HG03521 (cell line): ENCODE data around the gene CIAPIN1.
A peak's percentile ranks its signal among the peaks of the same experiment; 100 is the strongest.

Experiments used
- ATAC-seq: cut with Tn5 transposase; IDR thresholded peaks from one replicate; pipeline ENCODE4 v1.9.1; 2021; ENCODE audit warnings: mild to moderate bottlenecking, moderate library complexity; ENCODE audit not compliant: unreplicated experiment

Gene CIAPIN1

DNA sequence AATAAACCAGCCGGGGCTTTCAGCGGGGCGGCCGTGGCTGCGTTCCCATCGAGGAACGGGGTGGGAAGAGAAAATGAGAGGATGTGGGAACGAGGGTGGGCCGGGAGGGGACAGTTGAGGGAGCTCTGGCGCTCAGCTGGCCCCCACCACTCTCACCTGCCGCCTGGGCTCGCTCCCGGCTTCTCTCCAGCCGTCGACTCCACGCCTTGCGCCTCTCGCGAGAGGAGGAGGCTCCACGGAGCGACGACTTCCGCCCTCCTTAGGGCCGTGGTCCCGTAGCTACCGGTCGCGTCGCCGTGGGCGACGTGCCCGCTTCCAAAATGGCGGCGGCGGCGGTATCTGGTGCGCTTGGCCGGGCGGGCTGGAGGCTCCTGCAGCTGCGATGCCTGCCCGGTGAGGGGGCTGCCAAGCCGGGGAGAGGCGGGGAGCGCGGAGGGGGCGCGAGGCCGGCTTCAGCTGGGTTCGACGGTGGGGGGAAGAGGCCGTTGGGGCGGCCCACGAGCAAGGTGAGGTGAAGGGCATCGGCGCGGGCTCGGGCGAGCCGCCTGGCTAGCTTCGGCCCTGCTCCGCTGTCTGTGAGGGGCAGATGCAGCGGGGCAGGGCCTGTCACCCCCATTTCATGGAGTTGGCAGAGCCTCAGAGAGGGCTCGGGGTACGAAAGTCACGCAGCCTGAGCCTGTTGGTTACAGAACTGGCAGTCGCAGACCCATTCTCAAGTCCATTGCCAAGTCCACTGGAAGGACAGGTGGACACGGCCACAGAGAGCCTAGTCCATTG lies at the start of gene CIAPIN1, which contains the start of gene COQ9:
Gene CIAPIN1 (minus strand): TSS at position 200 of the 777 bp plus-strand sequence. CDS start 6,457 bp downstream, outside the sequence.
Gene COQ9 (plus strand): TSS at position 294 of the 777 bp plus-strand sequence. CDS start 27 bp downstream, at position 321.
- peak; percentile 97 for ATAC-seq

DNA sequence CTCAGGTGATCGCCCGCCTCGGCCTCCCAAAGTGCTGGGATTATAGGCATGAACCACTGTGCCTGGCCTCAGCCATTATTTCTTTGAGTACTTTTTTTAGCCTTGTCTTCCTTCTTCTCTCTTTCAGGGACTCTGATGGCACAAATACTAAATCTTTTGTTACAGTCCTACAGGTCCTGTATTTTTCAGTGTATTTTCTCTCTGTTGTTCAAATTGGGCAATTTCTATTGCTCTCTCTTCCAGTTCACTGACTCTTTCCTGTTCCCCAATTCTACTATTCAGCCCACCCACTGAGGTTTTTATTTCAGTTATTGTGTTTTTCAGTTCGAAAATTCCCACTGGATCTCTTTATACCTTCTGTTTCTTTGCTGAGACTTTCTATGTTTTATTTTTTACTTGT lies 46.6 kb upstream of the CIAPIN1 start:
- no peak for ATAC-seq

DNA sequence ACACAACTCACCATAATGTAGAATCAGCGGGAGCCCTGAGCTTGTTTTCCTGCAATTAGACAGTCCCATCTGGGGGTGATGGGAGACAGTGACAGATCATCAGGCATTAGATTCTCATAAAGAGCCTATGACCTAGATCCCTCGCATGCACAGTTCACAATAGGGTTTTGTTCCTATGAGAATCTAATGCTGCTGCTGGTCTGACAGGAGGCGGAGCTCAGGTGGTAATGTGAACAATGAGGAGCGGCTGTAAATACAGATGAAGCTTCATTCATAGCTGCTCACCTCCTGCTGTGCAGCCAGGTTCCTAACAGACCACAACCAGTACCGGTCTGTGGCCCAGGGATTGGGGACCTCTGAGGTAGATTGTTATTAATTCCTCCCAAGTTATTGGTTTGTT lies 42.0 kb upstream of the CIAPIN1 start:
- no peak for ATAC-seq

DNA sequence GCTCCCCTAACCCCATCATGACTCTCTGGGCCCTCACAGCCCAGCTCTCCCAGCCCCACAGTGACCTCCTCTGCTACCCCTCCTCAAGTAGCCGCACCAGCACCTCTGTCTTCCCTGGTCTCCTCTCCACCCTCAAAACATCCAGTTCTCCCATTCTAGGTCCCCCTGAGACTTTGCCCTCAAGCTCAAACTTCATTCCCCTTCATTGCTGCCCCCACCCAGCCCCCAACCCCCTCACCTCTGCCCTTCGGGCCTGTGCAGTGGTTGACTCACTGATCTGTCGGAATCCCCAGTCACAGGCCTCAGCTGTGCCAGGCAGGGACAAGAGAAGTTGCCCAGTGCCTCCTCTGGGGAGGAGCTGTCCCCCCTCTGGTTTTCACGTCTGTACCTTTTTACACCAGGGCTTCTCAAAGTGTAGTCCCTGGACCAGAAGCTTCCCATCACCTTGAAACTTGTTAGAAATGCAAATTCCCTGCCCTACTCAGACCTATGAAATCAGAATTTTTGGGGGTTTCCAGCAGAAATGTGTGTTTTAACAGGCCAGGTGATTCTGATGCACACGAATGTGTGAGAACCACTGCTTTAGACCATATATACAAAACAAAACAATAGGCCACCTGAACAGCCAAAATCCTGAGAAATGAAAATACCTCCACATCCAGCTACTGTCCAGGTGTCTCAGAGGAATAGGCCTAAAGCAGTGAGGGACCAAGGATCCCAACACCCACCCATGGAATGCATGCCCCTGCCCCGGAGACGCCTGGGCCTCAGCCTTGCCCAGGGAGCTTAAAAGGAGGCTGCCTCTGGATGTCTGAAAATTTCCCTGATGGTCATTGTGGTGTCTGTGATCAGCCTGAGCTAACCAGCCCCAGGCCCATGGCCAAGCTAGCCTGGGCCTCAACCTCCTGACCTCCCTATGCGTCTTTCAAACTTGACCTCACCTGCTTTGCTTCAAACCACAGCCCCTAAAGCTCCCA lies 40.0 kb upstream of the CIAPIN1 start:
- ATAC-seq = no peak

DNA sequence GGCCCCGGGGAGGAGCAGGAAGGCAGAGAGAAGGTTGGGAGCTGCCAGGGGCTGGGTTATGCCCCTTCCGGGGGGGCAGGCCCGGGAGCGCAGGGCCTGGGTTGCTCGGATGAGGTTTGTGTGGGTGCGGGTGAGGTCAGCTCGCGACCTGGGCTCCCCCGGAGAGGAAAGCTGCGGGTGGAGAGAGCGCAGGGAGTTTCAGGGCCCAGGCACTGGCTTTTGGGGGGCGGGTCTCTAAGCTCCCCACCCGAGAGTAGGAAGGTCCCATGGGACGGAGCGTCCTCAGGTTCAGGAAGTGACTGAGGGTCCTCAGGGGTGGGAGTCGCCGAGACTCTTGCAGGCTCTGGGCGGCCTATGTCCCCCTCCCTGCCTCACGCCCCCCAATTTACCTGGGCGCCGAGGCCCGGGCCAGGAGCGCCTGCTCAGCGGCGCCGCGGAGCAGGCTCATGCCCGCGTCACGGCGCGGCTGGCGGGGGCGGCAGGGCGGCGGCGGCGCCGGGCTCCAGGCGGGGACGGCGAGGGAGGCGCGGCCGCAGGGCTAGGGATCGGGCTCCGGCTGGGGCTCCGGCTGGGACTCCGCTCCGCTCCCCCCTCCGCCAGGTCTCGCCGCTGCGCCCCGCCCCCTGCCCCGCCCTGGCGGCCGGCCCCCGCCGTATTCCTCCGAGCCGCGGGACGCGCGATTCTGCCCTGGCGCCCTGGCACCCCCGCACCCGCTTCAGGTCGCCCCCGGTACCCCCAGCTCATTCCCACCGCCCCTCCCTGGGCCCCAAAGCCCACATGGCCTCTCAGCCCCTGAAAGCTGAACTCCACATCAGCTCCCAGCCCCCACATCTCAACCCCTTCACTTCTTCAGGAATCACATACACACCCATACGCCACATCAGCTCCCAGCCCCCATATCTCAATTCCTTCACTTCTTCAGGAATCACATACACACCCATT lies 39.0 kb upstream of the CIAPIN1 start, which contains the start of gene DOK4:
Gene DOK4 (minus strand): TSS at position 578 of the 942 bp plus-strand sequence. CDS start 6,986 bp downstream, outside the sequence.
- peak; percentile 77 for ATAC-seq

DNA sequence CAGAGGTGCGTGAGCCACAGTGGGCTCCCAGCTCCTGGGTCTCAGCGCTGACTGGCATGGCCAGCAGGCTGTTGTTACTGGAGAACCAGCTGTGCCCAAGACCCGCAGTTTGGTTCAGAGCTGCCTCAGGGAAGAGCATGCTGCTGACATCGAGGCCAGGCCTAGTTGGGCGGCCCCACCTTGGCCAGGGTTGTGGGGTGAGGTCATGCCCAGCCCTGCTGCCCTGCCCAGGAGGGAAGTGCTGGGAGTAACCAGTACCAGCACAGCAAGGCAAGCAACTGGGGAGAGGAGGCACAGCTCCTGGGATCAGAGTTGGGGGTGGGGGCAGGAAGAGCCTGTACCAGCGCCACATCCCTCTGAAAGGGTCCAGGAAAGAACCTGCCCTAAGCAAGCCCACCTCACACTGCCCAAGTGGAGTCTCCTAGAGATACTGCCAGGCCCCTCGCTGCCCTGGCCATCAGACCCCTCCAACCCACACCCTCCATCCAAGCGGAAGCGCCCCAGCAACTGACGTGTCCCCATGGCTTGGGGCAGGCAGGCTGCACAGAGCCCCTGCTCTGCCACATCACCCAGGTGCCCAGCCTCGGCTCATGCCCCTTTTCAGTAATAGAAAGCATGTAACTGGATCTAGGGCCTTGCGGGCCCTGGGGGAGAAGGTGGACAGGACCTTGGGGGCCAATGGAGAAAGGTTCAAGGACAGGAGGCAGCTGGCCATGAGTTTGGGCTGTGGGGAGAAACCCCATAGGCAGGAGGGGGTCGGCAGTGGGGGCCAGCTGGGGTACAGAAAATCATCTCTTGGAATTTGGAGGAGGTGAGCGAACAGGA lies 38.1 kb upstream of the CIAPIN1 start:
- ATAC-seq = no peak

DNA sequence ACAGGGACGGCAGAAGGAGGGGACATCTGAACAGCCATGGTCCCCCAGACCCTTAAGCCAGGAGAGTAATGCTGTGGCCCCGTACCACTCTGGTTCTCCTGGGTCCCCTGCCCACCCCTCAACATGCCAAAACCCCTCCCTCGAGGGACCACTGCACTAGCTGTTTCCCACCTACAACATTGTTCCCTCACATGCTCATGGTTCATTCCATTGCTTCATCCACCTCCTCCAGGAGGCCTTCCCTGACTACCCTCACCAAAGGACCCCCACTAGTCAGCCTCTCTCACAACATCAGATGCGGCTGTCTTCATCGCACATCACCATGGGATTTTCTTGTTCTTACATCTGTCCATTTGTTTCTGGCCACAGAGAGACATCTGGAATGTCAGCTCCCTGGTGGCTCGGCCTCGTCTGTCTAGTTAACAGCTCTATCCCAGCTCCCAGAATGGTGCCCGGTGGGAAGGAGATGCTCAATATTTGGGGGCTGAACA lies 37.4 kb upstream of the CIAPIN1 start:
- ATAC-seq = no peak

DNA sequence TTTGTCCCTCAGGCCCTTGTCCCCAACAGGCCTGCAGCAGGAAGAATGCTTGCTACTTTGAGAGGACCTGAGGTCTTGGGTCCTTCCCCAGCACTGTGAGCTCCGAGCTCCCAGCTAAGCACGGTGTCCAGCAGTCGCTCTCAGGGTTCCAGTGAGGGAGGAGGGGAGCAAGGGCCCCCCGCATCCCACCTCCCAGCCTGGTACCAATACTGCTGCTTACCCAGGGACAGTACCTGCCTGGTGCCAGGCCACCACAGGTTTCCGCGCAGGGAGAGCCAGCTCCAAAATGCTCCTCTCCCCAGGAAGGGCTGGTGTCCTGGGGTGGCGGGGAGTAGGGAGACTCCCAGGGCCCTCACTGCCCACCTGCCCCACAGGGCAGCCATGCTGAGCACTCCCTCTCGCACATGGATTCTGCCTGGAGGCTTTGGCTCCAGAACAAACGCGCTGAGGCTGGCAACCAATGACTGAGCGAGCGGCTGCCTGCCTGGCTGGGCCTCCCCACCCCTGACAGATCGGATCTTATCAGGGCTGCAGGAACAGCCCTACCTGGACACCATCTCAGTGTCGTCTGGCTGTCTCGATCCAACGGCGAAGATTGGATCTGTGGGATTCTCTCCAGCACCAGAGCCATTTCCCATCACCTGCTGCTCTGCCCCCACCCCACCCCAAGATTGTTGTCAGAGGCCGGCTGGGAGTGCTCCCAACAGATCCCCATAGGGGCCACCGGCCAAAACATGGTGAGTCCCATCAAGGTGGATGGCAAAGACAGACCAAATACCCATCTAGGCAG lies 36.7 kb upstream of the CIAPIN1 start:
- no peak for ATAC-seq

DNA sequence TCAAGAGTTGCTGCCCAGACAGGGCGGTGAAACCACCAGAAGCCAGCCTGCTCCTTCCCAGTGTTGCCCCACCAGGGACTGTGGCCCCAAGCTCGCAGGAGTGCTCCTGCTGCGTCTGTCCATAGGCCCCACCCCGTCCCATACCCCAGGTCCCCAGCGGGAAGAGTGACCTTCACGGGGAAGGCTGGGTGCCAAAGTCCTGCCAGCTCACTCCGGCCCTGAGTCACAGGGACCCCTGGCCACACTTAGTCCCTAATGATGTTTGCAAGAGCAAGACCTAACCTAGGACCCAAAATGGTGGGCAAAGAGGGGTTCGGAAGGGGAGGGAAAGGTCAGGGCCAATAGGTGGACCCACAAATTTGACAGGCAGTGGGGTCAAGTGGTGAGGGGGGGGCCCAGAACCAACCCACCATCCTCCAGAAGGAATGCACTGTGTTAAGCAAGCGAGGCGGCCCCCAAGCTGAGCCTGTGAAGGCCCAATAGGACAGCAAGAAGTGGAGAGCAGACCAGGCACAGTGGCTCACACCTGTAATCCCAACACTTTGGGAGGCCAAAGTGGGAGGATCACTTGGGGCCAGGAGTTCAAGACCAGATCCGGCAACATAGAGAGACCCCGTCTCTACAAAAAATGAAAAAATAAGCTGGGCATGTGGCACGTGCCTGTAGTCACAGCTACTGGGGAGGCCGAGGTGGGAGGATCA lies 35.8 kb upstream of the CIAPIN1 start:
- ATAC-seq = no peak

DNA sequence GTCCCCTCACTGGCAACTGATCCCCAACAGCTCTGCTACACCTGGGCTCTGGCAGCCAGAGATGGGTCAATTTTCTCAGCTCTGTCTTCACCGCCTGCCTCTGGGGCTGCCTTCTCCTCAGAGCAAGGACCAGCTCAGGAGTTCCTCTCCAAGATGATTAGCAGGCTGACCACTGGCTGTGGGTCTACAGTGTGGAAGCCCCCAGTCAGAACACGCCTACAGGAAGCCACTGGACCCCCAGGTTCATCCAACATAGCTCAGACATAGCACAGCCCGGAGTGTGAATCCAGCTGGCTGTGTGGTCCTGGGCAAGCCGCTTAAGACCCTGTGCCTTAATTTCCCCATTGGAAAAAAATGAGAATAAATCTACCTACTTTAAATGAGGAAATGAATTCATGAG lies 34.2 kb upstream of the CIAPIN1 start:
- ATAC-seq = no peak

DNA sequence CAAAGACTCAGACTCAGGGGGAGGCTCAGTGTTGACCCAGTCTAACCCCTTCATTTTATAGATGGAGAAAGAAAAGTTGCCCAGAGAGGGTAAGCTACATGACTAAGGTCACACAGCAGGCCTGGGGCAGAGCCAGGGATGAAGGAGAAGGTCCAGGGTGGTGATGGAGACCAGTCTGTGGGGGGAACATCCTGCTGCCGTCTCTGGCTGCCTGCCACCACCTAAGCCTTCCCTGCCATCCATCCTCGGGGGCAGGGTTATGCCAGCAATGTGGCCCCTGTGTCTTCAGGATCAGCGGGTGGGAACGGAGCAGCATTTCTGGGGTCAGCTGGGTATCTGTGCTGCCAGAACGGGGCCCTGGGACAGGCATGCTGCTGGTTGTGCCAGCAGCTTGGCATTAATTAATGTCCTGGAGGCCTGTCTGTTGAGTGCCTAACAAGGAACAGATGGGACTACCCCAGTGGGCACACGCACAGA lies 33.6 kb upstream of the CIAPIN1 start:
- no peak for ATAC-seq

DNA sequence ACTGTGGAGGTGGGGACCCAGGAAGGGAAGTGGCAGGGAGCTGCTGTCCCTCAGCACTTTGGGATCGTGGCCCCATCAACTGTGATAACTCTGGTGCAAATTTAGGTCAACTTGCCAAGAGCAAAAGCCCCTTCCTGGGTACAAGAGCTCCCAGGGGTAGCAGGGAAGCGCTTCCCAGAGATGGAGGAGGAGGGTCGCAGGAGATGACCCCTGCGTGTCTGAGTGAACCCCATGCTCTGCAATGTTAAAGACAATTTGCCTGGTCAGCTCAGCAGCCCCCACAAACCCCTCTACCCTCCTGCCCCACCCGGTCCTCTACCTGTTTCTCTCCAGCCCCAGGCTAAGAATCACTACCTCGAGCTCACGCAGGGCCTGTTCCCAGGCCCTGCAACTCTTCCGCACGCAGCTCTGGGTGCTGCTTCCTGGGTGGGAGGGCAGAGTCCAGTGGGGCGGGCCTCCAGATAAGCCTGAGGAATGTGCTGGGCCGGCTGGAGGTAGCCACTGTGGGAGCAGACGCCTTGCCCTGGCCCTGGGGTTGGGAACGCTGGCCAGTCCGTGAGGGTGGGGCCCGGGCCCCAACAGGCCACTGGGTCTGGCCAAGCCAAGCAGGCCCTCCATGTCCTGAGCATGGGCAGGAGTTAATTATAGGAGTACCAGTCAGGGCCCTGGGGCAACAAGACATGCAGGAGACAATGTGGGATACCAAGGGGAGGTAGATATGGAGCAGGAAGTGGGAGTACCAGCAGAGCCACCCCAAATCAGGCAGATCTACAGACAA lies 33.0 kb upstream of the CIAPIN1 start:
- ATAC-seq = no peak

DNA sequence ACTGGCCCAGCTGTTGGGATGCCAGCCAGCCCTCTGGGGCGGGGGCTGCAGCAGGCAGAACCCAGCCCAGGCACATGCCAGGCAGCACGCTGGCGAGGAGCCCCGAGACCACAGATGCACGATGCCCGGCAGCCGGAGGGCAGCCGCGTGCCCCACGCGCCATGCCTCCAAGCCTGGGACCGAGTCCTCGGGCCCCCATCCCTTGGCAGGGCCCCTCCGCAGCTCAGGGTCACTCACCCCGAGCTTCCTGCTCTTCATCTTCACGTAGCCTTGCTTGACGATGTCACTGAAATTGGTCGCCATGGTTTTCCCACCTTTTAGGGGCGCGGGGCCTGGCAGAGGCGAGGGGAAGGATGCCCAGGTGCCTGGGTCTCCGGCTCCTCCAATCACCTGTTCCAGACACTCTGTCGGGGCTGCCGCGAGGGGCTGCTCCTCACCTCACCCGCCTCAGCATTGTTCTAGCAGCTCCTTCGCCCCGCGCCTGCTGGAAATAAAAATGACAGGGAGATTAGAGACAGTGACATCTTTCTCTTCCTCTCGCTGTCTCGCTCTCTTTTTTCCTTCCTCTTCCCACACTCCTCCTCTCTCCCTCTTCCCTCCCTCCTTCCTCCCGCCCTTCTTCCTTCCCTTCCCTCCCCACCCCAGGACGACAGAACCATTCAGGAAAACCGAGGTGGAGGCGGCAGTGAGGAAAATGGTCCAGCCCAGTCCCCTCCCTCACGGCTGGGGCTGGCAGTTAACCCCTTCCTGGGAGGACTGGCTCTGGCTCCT lies 32.2 kb upstream of the CIAPIN1 start:
- no peak for ATAC-seq

DNA sequence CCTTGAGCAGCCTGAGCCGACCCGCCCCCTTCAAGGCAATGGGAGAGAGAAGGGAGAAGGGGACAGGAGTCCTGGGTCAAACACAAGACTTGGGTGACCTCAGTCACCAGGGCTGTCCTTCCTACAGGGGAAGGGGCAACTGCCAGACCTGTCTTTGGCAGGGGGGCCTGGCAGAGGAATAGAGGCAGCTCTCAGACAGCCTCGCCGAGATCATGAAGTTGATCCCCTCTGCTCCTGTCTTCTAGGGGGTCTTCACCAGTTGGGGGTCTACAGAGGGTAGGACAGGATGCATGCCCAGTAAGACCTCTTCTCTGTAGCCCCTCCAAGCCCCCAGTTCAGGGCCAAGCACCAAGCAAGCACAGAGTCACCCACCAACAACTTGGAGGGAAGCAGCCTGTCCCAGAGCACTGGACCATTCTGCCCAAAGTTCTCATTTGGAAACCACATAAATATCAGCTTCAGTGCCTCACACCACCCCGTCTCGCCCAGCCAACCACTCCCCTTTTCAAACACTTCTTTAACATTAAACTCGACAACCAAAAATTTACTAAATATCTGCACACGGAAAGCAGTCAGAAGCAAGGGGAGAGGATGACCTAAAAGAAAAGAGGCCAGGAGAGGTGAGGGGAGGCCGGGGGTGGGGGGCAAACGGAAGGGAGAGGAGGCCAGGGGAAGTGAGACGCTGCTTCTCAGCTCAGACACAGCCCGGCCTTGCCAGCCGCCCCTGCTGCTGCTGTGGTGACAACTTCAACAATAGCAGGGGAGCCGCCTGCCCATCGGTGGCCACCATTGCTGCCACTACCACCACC lies 31.4 kb upstream of the CIAPIN1 start:
- ATAC-seq = no peak

DNA sequence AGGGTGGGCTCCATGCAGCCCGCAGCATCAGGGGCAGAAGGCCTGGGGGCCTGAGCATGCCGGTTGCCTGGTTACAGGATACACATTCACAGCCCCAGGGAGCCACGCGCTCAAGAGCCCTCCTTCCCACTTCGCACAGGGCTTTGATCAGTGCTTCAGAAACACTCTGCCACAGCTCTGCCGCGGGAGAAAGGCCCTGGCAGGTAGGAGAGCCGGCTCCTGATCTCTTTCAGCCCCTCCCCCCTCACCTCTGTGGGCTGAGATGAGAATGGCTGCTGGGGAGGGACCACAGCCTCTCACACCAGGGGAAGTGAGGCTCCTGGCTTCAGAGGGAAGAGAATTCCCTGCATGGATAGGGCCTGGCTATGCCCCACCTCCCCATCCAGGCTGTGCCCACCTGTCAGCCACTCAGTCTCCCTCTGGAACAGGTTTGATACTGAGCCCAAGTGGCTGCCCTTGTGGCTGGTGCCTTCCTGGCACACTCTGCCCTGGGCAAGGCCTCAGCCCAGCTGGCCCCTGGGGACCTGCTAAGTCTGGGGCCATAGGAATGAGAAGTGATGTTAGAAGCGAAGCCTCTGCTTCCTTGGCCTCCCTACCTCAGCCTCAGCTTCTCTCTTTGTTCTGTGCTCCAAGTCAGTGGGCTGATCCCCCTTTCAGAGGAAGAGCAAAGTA lies 30.5 kb upstream of the CIAPIN1 start:
- ATAC-seq = no peak
